HG02981 (cell line): ENCODE results near the gene SPOCK3.
A peak's percentile ranks its signal among the peaks of the same experiment; 100 is the strongest.

Source experiments
- ATAC-seq: cut with Tn5 transposase; IDR thresholded peaks from one replicate; pipeline ENCODE4 v1.9.1; 2021; ENCODE audit warnings: mild to moderate bottlenecking, moderate library complexity; ENCODE audit not compliant: unreplicated experiment

The SPOCK3 gene

GRCh38 chr4:167049257-167049656 is 185.0 kb downstream of the SPOCK3 start:
- no peak for ATAC-seq

- no peak for ATAC-seq
Observed at GRCh38 chr4:167041524-167041923, 192.8 kb downstream of the SPOCK3 start.

- ATAC-seq, result no peak
Observed at GRCh38 chr4:167035390-167035789, 198.9 kb downstream of the SPOCK3 start.

- ATAC-seq, result no peak
Observed at GRCh38 chr4:167034983-167035382, 199.3 kb downstream of the SPOCK3 start.

GRCh38 chr4:167032871-167033270 is 201.4 kb downstream of the SPOCK3 start:
- ATAC-seq, result no peak

- no peak for ATAC-seq
Observed at GRCh38 chr4:167031534-167032156, 202.6 kb downstream of the SPOCK3 start.

- ATAC-seq, result no peak
Observed at GRCh38 chr4:167028976-167029375, 205.3 kb downstream of the SPOCK3 start.

- ATAC-seq, result no peak
Observed at GRCh38 chr4:167025670-167026069, 208.6 kb downstream of the SPOCK3 start.

- no peak for ATAC-seq
Observed at GRCh38 chr4:167023364-167023925, 210.8 kb downstream of the SPOCK3 start.

- ATAC-seq, result peak; percentile 70
Observed at GRCh38 chr4:167021545-167022155, 212.6 kb downstream of the SPOCK3 start.

- no peak for ATAC-seq
Observed at GRCh38 chr4:167020410-167020809, 213.9 kb downstream of the SPOCK3 start.

- ATAC-seq, result no peak
Observed at GRCh38 chr4:167014944-167015343, 219.3 kb downstream of the SPOCK3 start.

- ATAC-seq, result no peak
Observed at GRCh38 chr4:167003326-167003725, 231.0 kb downstream of the SPOCK3 start.

- ATAC-seq, result no peak
Observed at GRCh38 chr4:167000141-167000852, 234.0 kb downstream of the SPOCK3 start.

- ATAC-seq, result no peak
Observed at GRCh38 chr4:166996216-166996615, 238.1 kb downstream of the SPOCK3 start.

GRCh38 chr4:166994686-166995085 is 239.6 kb downstream of the SPOCK3 start:
- ATAC-seq, result no peak

GRCh38 chr4:166991006-166991561 is 243.2 kb downstream of the SPOCK3 start:
- ATAC-seq, result no peak

- no peak for ATAC-seq
Observed at GRCh38 chr4:166989886-166990285, 244.4 kb downstream of the SPOCK3 start.

- no peak for ATAC-seq
Observed at GRCh38 chr4:166987026-166987425, 247.3 kb downstream of the SPOCK3 start.

GRCh38 chr4:166981847-166982246 is 252.4 kb downstream of the SPOCK3 start:
- ATAC-seq, result no peak

GRCh38 chr4:166980419-166980818 is 253.9 kb downstream of the SPOCK3 start:
- no peak for ATAC-seq

- no peak for ATAC-seq
Observed at GRCh38 chr4:166977596-166977995, 256.7 kb downstream of the SPOCK3 start.
